Stimulated activated naive CD8-positive, alpha-beta T cell treated with anti-CD3 and anti-CD28 coated beads, Interleukin-15, amount 100 ng/mL, for 72 hours (primary cell): ENCODE data around the gene WFDC12.
A peak's percentile ranks its signal among the peaks of the same experiment; 100 is the strongest.

Source experiments
- ATAC-seq: fragments of 150-1000 bp; cut with Tn5 transposase; 2 replicates; pipeline ENCODE4 v1.10.0; 2021; ENCODE audit warnings: mild to moderate bottlenecking, moderate library complexity
- DNase-seq, 2 donors: peaks; one replicate each; pipeline ENCODE4 v3.0.0; 2021 to 2022
- H3K27ac Mint-ChIP-seq, 2 donors: one replicate each; pipeline ENCODE4 v1.8.0; 2022; ENCODE audit warnings: mild to moderate bottlenecking in 2 of 2, mixed read lengths in 2 of 2, moderate library complexity in 2 of 2
- H3K27me3 Mint-ChIP-seq: one replicate; pipeline ENCODE4 v1.8.0; 2022; ENCODE audit warnings: mixed read lengths
- H3K4me1 Mint-ChIP-seq: one replicate; pipeline ENCODE4 v1.8.0; 2022; ENCODE audit warnings: mild to moderate bottlenecking, mixed read lengths
- H3K4me3 Mint-ChIP-seq, 2 donors: one replicate each; pipeline ENCODE4 v1.8.0; 2022; ENCODE audit warnings: mild to moderate bottlenecking in 2 of 2, mixed read lengths in 2 of 2, moderate library complexity in 1 of 2
- H3K9me3 Mint-ChIP-seq, 2 donors: one replicate each; pipeline ENCODE4 v1.8.0; 2022; ENCODE audit warnings: mixed read lengths in 2 of 2

WFDC12 gene

GRCh38 chr20:45085867-45086266 is 38.4 kb downstream of the WFDC12 start:
- Mint-ChIP-seq H3K4me1 (peaks cover 5% of the 10 kb centered on the region), H3K27ac (no peak overlapping the region), H3K27me3 (no peaks in the 10 kb centered on the region), H3K9me3 (peaks cover 5 to 7% of the 10 kb centered on the region in 2 donors), H3K4me3 (no peak overlapping the region)
- no peak for DNase-seq
- ATAC-seq: no peak

GRCh38 chr20:45085289-45085688 is 39.0 kb downstream of the WFDC12 start:
- no peak overlapping the region for H3K4me3 Mint-ChIP-seq
- ATAC-seq: no peak

GRCh38 chr20:45083127-45083526 is 41.1 kb downstream of the WFDC12 start:
- Mint-ChIP-seq H3K27me3 (no peaks in the 10 kb centered on the region), H3K27ac (peak overlapping the region in 1 of 2 donors; percentile 45), H3K9me3 (peaks cover 7 to 10% of the 10 kb centered on the region in 2 donors), H3K4me3 (no peak overlapping the region), H3K4me1 (peaks cover 5% of the 10 kb centered on the region)
- no peak for ATAC-seq
- DNase-seq: no peak

More at GRCh38 chr20:45085289-45085688, 39.0 kb downstream of the WFDC12 start:
- Mint-ChIP-seq H3K4me1 (peaks cover 5% of the 10 kb centered on the region), H3K27me3 (no peaks in the 10 kb centered on the region), H3K27ac (no peak overlapping the region), H3K9me3 (peaks cover 5 to 7% of the 10 kb centered on the region in 2 donors)
- no peak for DNase-seq

DNA sequence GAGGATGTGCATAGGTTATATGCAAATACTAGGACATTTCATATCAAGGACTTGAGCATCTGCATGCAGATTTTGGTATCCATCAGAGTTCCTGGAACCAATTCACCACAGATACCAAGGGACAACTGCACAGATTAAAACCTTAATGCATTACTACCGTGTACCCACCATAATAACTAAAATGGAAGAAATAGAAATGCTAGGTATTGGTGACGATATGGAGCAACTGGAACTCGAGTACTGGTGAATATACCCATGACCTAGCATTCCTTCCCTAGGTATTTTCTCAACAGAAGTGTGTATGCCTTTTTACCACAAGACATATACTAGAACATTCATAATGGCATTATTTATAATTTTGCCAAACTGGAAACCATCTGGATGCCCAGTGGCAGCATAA is 41.8 kb downstream of the WFDC12 start:
- Mint-ChIP-seq H3K27ac (peak overlapping the region in 1 of 2 donors; percentile 91), H3K4me3 (no peak overlapping the region), H3K9me3 (peaks cover 7 to 10% of the 10 kb centered on the region in 2 donors), H3K4me1 (peaks cover 5% of the 10 kb centered on the region), H3K27me3 (no peaks in the 10 kb centered on the region)
- DNase-seq: no peak
- ATAC-seq: no peak

- no peak for DNase-seq
- no peak overlapping the region for H3K27ac Mint-ChIP-seq
These were observed 43.2 kb downstream of the WFDC12 start for GRCh38 chr20:45080867-45081624.

GRCh38 chr20:45077559-45077958 is 46.7 kb downstream of the WFDC12 start:
- Mint-ChIP-seq H3K27ac (no peak overlapping the region), H3K4me1 (peaks cover 7% of the 10 kb centered on the region), H3K27me3 (no peaks in the 10 kb centered on the region), H3K4me3 (no peak overlapping the region), H3K9me3 (peaks cover 7 to 10% of the 10 kb centered on the region in 2 donors)
- ATAC-seq: no peak
- no peak for DNase-seq

More at GRCh38 chr20:45080867-45081624, 43.2 kb downstream of the WFDC12 start:
- H3K4me1 Mint-ChIP-seq: peaks cover 6% of the 10 kb centered on the region
- H3K9me3 Mint-ChIP-seq: peaks cover 7 to 10% of the 10 kb centered on the region in 2 donors
- H3K27me3 Mint-ChIP-seq: no peaks in the 10 kb centered on the region
- ATAC-seq: peak; percentile 43
- H3K4me3 Mint-ChIP-seq: no peak overlapping the region
